HepG2 (cell line): ENCODE results near the gene DNAJC11. TPM values are rescaled to one million over a fixed set of nuclear protein-coding genes. Genes with fewer than 3 reads are reported as not detected.
A peak's percentile ranks its signal among the peaks of the same experiment; 100 is the strongest.

Source experiments
- BCL3 ChIP-seq: sonication (generic); formaldehyde crosslinking; IDR thresholded peaks from 2 replicates; pipeline ENCODE4 v1.5.1; 2020; ENCODE audit warnings: mild to moderate bottlenecking, missing genetic modification reagents, moderate library complexity
- DR1 ChIP-seq: sonication (generic); formaldehyde crosslinking; IDR thresholded peaks from 2 replicates; pipeline ENCODE4 v1.8.0; 2021; ENCODE audit warnings: mild to moderate bottlenecking, missing genetic modification reagents, inconsistent platforms
- FOXO4 ChIP-seq: sonication (generic); formaldehyde crosslinking; conservative IDR thresholded peaks from 2 replicates; pipeline ENCODE4 v1.8.1; 2023; ENCODE audit warnings: missing genetic modification reagents
- GATA4 ChIP-seq: sonication (generic); IDR thresholded peaks from 2 replicates; pipeline ENCODE4 v1.6.1; 2016; ENCODE audit warnings: antibody characterized with exemption, low read depth, borderline replicate concordance
- HMGXB3 ChIP-seq: sonication (generic); formaldehyde crosslinking; IDR thresholded peaks from 2 replicates; pipeline ENCODE4 v1.4.0; 2020; ENCODE audit warnings: missing genetic modification reagents, borderline replicate concordance
- NONO ChIP-seq, 2 experiments: fragments of 450-650 bp in 1 of 2; sonication (generic) in 1 of 2; formaldehyde crosslinking in 1 of 2; IDR thresholded peaks in 1 of 2; conservative IDR thresholded peaks in 1 of 2; 2 replicates each; pipeline versions ENCODE4 v1.6.1 to v1.8.0; 2017 to 2022; ENCODE audit warnings: mild to moderate bottlenecking in 1 of 2, missing genetic modification reagents in 1 of 2, moderate library complexity in 1 of 2
- PHF21A ChIP-seq: sonication (generic); formaldehyde crosslinking; IDR thresholded peaks from 2 replicates; pipeline ENCODE4 v1.5.0; 2020; ENCODE audit warnings: mild to moderate bottlenecking, missing genetic modification reagents
- RFXANK ChIP-seq: IDR thresholded peaks from 2 replicates; pipeline ENCODE4 v1.6.1; 2016
- SATB2 ChIP-seq: sonication (generic); formaldehyde crosslinking; IDR thresholded peaks from 2 replicates; pipeline ENCODE4 v1.5.0; 2020; ENCODE audit warnings: missing genetic modification reagents
- SCMH1 ChIP-seq: sonication (generic); formaldehyde crosslinking; IDR thresholded peaks from 2 replicates; pipeline ENCODE4 v1.9.0; 2021; ENCODE audit warnings: missing genetic modification reagents, mild to moderate bottlenecking, borderline replicate concordance
- ZBED4 ChIP-seq: sonication (generic); formaldehyde crosslinking; IDR thresholded peaks from 2 replicates; pipeline ENCODE4 v1.4.0; 2020; ENCODE audit warnings: missing genetic modification reagents, borderline replicate concordance
- ZNF740 ChIP-seq: sonication (generic); formaldehyde crosslinking; IDR thresholded peaks from 2 replicates; pipeline ENCODE4 v1.4.0; 2020; ENCODE audit warnings: missing genetic modification reagents
- ZNF788 ChIP-seq: sonication (generic); formaldehyde crosslinking; IDR thresholded peaks from 2 replicates; pipeline ENCODE4 v1.5.0; 2020; ENCODE audit warnings: mild to moderate bottlenecking, missing genetic modification reagents, borderline replicate concordance
- ZNF891 ChIP-seq: sonication (generic); formaldehyde crosslinking; IDR thresholded peaks from 2 replicates; pipeline ENCODE4 v1.5.0; 2020; ENCODE audit warnings: mild to moderate bottlenecking, missing genetic modification reagents
- polyA plus RNA-seq, 8 experiments: library from polyadenylated mRNA; depleted of rRNA in 3 of 8; stranded (reverse) in 7 of 8; unstranded in 1 of 8; fragments of >200 nt; fragmentation: Illumina TruSeq in 4 of 8; extraction: Trizol in 4 of 8; gene quantifications; 2 replicates each; pipeline versions ENCODE4 v1.2.1 to v1.2.3, GENCODE V29; 2011 to 2016; ENCODE audit warnings: low read depth in 4 of 8, missing spikeins in 1 of 8, mixed read lengths in 1 of 8; ENCODE audit not compliant: insufficient read depth in 1 of 8
- total RNA-seq, 5 experiments: library from RNA; depleted of rRNA; stranded (reverse); fragments of >200 nt; fragmentation: Illumina TruSeq; extraction: Trizol; gene quantifications; 2 replicates each; pipeline ENCODE4 v1.2.3, GENCODE V29; 2016; ENCODE audit warnings: low read depth in 1 of 5

DNAJC11 gene
- total and polyA plus RNA-seq, 2 of the 13 experiments (the other 11 are each of a cell fraction or from before 2014, with no cell fraction given): 25.1 to 47.6 TPM

GRCh38 chr1:6701437-6702153 is at the start of gene DNAJC11 (continued):
- TF ChIP-seq SATB2 (CRISPR knock-in tag) (peak; percentile 99), GATA4 (no peak), RFXANK (peak; percentile 73; the same call in 1 of the 2 replicates), ZNF788 (peak; percentile 92; the same call in 1 of the 2 replicates), ZBED4 (no peak), ZNF740 (no peak; the same call in 1 of the 2 replicates), DR1 (CRISPR knock-in tag) (no peak), BCL3 (CRISPR knock-in tag) (peak; percentile 81), FOXO4 (CRISPR knock-in tag) (peak; percentile 99), HMGXB3 (CRISPR knock-in tag) (0 out of 2 replicates have a peak, but pooled peaks have one; percentile 20), ZNF891 (CRISPR knock-in tag) (peak; percentile 65; the same call in 1 of the 2 replicates), PHF21A (no peak), SCMH1 (CRISPR knock-in tag) (no peak), NONO (IDR thresholded peaks at IDR 0.05) (no peak), NONO (CRISPR knock-in tag; conservative IDR thresholded peaks at IDR 0.05) (peak; percentile 95)
